Measurements from ENCODE around the gene ASB15. TPM values are rescaled to one million over a fixed set of nuclear protein-coding genes. Genes with fewer than 3 reads are reported as not detected.

The ASB15 gene
- total RNA-seq, 1 experiment from 2014 or later, result not detected

DNA sequence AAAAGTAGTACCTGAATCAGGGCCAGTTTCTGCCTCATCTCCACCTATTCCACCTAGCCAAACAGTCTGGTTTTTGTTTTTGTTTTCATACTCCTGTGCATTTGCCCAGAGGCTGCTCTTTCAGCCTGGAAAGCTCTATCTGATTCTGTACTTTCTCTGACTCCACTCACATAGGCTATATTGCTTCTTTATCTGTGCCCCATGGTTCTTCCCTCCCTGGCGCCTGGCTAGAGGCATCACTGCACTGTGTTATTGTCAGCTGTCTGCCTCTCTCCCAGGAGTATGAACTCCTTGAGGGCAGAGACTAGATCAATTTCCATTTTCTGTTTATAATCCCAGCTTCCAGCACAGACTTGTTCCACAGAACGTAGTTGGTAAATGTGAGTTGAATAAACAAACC, 49.0 kb downstream of the ASB15 start:
- no TSS peak for BruUV-seq (replicated peaks)
- CTCF ChIA-PET, result interaction anchor here (0.6 kb wide), 1 partner anchor 27 kb away, joined by 3 read pairs; no protein-coding TSS in a partner anchor
- H3K27ac ChIP-seq (ENCODE audit: low read length), result no peak overlapping the region
- no peaks in the 10 kb centered on the region for H3K36me3 ChIP-seq (ENCODE audit: control insufficient read depth, insufficient read depth, low read length)
- no peak for ATAC-seq
- no peak for DNase-seq (ENCODE audit: low read depth, low spot score)
- POLR2A ChIA-PET, result no interaction called here
- H3K4me1 ChIP-seq (ENCODE audit: control insufficient read depth, insufficient read depth, low read length), result no peaks in the 10 kb centered on the region
- H3K27me3 ChIP-seq (ENCODE audit: control insufficient read depth, insufficient read depth, low read length), result no peaks in the 10 kb centered on the region
- intact Hi-C loops (cut with micrococcal nuclease; ENCODE audit: unreplicated experiment), result no loop called here
- H3K4me3 ChIP-seq (ENCODE audit: low read depth in 2 of 2, low read length in 2 of 2), result no peak overlapping the region
- in situ Hi-C loops (cut with HindIII; ENCODE audit: low pct_unique_long_range_greater_than_20kb, low sequenced_read_pairs), result no loop called here
- no peaks in the 10 kb centered on the region for H3K9me3 ChIP-seq (ENCODE audit: control insufficient read depth, insufficient read depth, low read depth, low read length)
- no peak for TF ChIP-seq TCF7L2 (IDR thresholded peaks at IDR 0.05; ENCODE audit: low read depth, low read length)
- no peak for TF ChIP-seq SIN3A (IDR thresholded peaks at IDR 0.05; ENCODE audit: borderline replicate concordance, insufficient read depth, low read depth, low read length)
- TF ChIP-seq, protein P1, sequence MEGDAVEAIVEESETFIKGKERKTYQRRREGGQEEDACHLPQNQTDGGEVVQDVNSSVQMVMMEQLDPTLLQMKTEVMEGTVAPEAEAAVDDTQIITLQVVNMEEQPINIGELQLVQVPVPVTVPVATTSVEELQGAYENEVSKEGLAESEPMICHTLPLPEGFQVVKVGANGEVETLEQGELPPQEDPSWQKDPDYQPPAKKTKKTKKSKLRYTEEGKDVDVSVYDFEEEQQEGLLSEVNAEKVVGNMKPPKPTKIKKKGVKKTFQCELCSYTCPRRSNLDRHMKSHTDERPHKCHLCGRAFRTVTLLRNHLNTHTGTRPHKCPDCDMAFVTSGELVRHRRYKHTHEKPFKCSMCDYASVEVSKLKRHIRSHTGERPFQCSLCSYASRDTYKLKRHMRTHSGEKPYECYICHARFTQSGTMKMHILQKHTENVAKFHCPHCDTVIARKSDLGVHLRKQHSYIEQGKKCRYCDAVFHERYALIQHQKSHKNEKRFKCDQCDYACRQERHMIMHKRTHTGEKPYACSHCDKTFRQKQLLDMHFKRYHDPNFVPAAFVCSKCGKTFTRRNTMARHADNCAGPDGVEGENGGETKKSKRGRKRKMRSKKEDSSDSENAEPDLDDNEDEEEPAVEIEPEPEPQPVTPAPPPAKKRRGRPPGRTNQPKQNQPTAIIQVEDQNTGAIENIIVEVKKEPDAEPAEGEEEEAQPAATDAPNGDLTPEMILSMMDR (IDR thresholded peaks at IDR 0.05), result no peak
- no peak for TF ChIP-seq REST (IDR thresholded peaks at IDR 0.05; ENCODE audit: insufficient read depth in 1 of 2, low read depth in 2 of 2, low read length in 1 of 2)
- TF ChIP-seq POLR2AphosphoS5 (IDR thresholded peaks at IDR 0.05; ENCODE audit: low read depth, low read length), result no peak

DNA sequence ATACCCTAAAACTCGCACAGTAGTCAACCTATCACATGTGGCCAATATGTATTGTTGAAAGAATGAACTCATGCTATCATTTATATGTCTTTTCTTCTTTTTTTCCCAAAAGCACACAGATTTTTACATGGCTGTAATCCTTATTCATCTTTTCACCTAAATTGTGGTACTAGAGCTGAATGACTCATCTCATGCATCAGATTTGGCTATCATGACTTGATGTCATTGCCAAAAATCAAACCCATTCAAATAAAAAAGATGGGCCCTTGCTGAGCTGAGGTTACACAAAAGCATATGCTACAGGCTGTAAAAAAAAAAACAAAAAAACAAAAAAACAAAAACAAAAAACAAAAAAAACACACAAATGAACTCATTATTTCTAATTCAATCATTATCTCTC, 50.8 kb downstream of the ASB15 start:
- in situ Hi-C loops (cut with HindIII; ENCODE audit: low pct_unique_long_range_greater_than_20kb, low sequenced_read_pairs), result no loop called here
- POLR2A ChIA-PET, result no interaction called here

More for the DNA sequence above, 50.8 kb downstream of the ASB15 start:
- H3K4me1 ChIP-seq (ENCODE audit: control insufficient read depth, insufficient read depth, low read length), result no peaks in the 10 kb centered on the region
- BruUV-seq (replicated peaks), result no TSS peak
- TF ChIP-seq, protein P1 (IDR thresholded peaks at IDR 0.05), result no peak
- no peak for TF ChIP-seq SIN3A (IDR thresholded peaks at IDR 0.05; ENCODE audit: borderline replicate concordance, insufficient read depth, low read depth, low read length)
- TF ChIP-seq POLR2AphosphoS5 (IDR thresholded peaks at IDR 0.05; ENCODE audit: low read depth, low read length), result no peak
- TF ChIP-seq TCF7L2 (IDR thresholded peaks at IDR 0.05; ENCODE audit: low read depth, low read length), result no peak
- no peak for TF ChIP-seq REST (IDR thresholded peaks at IDR 0.05; ENCODE audit: insufficient read depth in 1 of 2, low read depth in 2 of 2, low read length in 1 of 2)
- no peak overlapping the region for H3K27ac ChIP-seq (ENCODE audit: low read length)
- ATAC-seq (no peak), DNase-seq (ENCODE audit: low read depth, low spot score) (no peak)
- no peak overlapping the region for H3K4me3 ChIP-seq (ENCODE audit: low read depth in 2 of 2, low read length in 2 of 2)
- no peaks in the 10 kb centered on the region for H3K36me3 ChIP-seq (ENCODE audit: control insufficient read depth, insufficient read depth, low read length)
- H3K9me3 ChIP-seq (ENCODE audit: control insufficient read depth, insufficient read depth, low read depth, low read length), result no peaks in the 10 kb centered on the region
- no peaks in the 10 kb centered on the region for H3K27me3 ChIP-seq (ENCODE audit: control insufficient read depth, insufficient read depth, low read length)
- intact Hi-C loops (cut with micrococcal nuclease; ENCODE audit: unreplicated experiment), result no loop called here
- CTCF ChIA-PET, result no interaction called here

Measured in Panc1 (cell line).